GM18526 (cell line): ENCODE results near the gene SSC4D.

Experiments used
- POLR2A ChIP-seq: IDR thresholded peaks from 3 replicates; pipeline ENCODE4 v1.6.1; 2011; ENCODE audit not compliant: insufficient read length; ENCODE audit errors: extremely low read depth

SSC4D gene

DNA sequence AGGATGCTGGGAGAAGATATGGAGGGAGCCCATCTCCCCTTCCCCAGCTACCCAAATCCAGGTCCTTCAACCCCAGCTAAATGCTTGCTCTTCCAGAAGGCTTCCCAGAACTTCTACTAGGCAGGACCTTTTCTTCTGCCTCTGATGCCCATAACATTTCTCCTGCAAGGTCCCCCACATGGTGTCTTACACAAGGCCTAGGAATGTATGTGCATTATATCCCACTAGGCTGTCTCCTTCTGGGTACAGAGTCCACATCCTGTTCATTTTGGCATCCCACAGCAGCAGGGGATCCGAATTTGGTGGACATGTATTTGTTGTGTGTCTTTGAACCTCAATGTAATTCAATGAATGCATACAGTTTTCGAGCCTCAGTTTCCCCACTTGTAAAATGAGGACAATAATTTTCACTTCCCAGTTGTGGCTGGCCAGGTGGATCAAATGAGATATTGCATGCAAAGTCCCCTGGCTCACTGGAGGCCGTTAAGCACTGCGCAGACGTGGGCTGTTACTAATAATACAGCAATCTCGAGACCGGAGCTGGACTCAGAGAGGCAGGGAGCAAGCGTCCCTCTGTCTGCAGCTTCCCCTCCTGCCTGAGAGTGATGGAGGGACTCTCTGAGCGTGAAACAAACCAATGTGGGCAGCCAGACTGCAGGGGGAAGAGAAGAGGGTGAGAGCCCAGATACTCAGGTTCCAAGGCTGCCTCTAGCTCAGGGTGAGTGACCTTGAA, 32.1 kb downstream of the SSC4D start:
- no peak for TF ChIP-seq POLR2A

DNA sequence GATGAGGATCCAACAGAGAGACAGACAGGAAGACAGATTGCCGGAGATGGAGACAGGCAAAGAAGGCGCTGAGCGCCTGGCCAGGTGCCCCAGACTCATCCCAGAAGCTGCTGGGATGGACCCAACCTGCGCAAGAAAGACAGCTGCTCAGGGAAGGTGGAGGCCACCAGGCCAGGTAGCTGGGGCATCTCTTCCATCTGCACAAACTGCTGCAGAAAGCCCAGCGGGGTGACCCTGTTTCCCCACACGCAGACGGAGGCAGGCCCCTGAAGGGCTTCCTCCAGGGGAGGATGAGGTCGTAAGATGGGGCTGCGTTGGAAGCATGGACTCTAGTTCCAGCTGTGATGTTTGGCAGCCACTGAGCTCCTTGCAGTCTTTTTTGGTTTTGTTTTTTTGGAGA, 34.2 kb downstream of the SSC4D start:
- no peak for TF ChIP-seq POLR2A

DNA sequence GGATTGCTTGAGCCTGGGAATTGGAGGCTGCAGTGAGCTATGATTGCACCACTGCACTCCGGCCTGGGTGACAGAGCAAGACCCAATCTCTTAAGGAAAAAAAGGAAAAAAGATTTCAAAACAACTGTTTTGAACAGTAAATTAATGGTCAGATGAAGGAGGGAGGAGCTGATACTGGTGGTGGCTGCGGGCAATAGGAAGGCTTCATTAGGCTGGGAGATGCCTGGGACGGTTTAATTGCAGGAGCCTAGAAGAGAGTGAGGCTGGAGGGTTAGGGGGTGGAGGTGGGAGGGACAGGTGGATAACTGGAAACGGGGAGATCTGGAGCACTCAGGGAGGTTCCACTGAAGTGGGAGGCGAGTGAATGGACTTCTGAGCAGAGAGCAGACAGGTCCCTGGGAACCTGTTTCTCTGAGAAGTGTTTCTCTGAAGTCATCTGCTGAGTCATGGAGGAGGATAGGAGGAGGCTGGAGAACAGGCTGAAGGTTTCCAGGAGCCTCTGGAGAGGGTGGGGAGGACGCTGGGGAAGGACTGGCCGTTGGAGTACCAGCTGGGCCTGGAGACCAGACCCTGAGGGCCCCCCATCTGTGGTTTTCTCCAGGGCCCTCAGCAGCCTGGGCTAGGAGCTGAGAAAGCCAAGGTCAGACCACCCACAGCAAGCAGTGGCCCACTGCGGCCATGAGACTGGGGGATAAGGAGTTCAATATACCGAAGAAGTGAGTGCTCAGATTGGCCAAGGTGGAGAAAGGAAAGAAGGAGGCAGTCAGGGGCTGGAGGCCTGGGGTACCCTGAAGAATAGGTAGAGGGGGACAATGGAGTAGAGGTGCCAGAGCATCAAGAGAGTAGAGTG, 36.3 kb downstream of the SSC4D start:
- TF ChIP-seq POLR2A, result no peak

DNA sequence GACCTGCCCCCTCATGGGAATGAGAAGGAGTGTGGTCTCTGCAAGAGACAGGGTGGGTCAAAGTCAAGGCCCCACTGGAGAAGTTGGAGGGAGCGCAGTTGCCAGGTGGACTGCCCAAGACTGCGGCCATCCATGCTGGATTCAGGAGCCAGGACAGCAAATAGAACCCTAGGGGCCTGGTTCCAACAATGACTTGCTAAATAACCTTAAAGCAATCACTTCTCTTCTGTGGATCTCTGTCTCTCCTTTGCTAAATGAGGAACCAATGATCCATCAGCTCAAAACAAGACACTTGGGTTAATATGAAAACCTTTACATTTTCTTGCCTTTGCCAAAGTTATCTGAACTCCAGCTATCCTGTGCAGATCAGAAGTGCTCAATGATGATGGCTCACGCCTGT, 38.1 kb downstream of the SSC4D start:
- TF ChIP-seq POLR2A, result no peak

DNA sequence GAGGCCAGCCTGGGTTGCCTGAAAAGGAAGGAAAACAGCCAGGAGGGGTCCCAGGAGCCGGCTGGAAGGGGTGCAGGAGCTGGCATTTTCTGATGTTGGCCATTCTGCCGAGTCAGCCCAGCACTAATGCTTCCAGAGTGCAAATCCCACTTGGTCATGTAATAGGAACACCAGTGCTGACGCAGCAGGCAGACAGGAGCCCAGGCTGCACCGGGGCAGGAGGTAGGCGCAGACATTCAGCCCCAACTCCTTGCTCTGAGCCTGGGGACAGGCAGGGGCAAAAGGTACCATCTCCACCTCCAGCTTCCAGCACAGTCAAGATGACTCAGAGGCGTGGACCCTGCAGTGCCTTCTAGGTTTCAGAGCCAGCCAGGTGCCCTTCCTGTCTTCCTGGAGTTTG, 40.5 kb downstream of the SSC4D start:
- TF ChIP-seq POLR2A, result no peak

DNA sequence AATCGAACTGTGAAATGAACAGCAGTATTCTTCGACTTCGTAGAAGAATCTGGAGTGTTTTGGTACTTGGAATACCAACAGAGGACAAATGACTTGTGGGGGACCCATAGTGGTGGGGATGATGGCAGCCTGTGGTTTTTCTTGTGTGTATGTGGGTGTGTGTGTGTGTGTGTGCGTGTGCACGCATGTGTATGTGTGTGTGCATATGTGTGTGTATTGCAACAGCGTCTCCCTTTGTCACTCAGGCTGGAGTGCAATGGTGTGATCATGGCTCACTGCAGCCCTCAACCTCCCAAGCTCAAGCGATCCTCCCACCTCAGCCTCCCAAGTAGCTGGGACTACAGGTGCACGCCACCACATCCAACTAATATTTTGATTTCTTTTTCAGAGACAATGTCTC, 41.3 kb downstream of the SSC4D start:
- no peak for TF ChIP-seq POLR2A

DNA sequence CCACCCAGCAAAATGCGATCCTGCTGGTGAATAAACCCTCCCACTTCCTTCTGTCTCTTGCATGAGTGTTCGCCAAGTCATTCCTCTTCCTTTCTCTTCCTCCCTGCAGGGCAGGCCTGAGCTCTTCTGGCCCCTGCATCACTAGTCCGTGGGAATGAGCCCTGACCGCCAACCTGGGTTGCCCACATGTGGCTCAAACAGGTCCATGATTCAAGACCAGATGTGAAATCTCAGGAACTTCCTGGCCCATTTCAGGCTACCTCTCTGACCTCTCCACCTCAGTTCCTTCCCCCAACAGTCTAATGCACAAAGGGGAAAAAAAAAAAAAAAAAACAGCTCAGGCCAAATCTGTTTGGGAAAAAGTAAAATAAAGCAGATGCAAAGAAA, 45.3 kb downstream of the SSC4D start:
- TF ChIP-seq POLR2A, result no peak

DNA sequence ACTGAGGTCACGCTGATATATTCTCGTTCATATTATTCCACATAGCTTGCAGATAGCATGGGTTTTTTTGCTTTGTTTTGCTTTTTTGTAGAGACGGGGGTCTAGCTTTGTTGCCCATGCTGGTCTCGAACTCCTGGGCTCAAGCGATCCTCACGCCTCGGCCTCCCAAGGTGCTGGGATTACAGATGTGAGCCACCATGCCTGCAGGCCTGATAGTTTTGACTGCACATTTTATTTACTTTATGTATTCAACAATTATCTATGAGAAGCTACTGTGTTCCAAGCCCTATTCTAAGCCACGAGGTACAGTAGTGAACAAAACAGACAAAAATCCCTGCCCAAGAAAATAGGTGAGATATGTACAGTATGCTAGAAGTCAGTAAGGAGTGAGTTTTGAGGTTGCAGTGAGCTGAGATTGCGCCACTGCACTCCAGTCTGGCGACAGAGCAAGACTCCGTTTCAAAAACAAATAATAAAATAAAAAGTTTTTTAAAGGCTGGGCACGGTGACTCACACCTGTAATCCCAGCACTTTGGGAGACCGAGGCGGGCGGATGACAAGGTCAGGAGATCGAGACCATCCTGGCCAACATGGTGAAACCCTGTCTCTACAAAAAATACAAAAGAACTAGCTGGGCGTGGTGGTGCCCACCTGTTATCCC, 49.4 kb downstream of the SSC4D start:
- TF ChIP-seq POLR2A, result no peak

DNA sequence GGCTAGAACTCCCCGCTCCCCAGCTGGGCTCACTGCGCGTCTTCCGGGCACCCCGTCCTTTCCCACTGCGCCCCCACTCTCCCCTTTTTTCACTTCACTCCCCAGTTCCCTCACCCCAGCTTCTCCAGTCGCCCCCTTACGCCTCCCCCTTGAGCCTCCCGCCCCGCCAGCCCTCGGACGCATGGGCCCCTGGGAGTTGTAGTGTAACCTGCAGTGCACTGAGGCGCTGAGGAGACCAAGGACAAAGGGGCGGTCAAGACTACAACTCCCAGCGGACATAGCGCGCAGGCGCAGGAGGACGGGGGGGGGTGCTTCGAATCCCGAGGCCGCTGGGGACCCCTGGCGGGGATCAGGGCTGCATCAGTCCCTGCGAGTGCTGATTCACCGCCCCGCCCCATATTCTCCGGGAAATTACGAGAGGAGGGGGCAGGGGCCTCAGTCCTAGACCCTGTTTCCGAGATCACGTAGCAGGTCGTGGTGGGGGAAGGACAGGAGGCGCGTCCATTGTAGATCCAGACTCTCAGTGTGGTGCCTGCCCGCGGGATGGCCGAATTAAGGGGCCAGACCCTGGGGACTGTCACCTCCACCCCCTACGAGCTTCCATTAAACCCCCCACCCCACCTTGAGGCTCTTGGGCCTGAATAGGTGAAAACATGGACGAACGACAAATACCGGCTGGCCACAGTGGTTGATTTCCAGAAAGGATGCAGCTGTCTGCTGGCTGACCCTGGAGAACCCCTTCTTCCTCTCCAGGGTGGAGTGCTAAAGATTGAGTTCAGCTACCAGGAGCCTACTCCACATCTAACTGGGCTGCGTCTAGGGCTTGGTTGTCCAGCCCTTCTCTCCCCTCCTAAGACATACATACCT, 50.2 kb downstream of the SSC4D start:
- no peak for TF ChIP-seq POLR2A

DNA sequence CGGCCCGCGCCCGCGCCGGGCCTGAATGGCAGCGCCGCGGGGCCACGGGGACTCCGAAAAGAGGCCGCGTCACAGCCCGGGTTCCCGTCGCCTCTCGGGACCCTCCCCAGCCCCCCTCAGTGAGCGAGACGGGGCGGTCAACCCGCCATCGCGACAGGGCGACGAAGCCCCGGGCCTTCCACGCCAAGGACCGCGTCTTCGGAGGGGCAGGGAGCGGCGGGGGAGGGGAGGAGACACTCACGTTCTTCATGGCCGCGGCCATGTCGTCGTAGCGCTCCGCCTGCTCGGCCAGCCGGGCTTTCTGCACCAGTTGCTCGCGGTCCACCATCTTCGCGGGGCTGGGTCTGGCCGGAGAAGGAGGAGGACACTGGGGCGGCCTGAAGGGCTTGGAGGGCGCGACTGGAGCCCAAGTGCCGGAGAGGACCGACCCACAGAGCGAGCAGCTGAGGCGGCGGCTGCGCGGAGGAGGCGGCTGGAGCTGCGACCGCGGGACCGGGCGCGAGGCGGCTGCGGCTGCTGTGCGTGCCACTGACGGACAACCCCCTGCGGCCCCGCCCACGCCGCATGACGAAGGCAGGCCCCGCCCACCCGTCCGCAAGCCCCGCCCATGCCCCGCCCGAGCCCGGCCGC, 50.9 kb downstream of the SSC4D start, which contains the start of gene YWHAG:
Gene YWHAG, minus strand, starts transcription at position 511 of the 630 bp plus-strand sequence. Its CDS starts 183 bp downstream, at position 328.
- TF ChIP-seq POLR2A, result peak; percentile 99

DNA sequence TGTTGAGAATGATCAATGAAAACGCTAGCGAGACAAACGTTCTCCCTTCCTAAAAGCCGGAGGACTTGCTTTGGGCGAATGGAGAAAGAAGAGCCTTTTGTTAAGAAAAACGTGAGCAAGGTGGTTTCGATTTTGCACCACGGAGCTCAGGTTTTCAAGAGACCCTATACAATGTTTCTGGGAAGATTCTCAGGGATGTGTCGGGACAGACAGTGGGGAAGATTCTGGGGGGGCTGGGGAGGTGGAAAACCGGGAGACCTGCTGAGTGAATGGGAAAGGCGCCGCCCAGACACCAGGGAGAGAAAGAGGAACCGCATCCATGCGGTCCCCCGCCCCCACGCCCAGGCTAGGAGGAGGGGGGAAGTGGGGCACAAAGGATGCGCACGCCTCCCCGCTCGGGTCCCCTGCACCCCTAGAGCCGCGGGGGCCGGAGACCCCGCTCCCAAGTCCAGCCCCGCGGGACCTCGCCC, 51.5 kb downstream of the SSC4D start:
- no peak for TF ChIP-seq POLR2A

DNA sequence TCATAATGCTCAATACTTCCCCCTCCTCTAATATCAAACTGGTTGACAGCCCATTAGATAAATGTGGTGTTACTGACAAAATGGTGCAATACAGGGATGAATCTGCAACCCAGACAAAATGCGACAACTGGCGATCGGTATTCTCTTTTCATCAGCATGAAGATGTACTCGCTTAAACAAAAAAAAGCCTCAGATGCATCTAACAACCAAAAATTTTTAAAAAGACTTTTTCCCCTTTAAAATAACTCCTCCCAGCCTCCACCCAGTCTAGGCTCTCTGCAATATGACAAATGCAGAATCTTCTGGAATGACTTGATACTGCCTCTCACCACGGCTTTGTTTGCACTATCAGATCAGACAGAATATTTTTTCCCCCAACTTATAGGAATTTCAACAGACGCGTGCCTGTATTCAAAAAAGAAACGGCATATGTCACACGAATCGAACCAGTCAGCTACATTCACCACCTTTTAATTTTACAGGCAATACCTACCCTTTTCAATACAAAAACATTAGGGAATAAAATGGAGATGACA, 52.0 kb downstream of the SSC4D start:
- TF ChIP-seq POLR2A, result no peak

DNA sequence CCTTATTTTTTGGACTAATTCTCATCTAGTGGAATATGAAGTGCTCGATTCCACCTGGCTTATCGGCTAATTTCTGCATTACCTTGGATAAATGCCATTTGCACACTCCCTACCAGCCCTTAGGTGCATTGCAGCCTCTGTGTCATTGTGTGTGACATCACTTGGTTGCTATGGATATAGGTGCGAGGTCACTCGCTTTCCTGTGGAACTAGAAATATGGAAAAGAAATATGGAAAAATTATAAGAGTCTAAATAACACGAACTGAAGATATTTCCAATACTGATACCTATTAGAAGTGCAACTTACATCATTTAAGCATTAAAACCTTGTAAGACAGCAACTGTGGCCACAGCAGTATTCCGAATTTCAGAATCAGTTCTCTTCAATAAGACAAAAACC, 52.7 kb downstream of the SSC4D start:
- no peak for TF ChIP-seq POLR2A

DNA sequence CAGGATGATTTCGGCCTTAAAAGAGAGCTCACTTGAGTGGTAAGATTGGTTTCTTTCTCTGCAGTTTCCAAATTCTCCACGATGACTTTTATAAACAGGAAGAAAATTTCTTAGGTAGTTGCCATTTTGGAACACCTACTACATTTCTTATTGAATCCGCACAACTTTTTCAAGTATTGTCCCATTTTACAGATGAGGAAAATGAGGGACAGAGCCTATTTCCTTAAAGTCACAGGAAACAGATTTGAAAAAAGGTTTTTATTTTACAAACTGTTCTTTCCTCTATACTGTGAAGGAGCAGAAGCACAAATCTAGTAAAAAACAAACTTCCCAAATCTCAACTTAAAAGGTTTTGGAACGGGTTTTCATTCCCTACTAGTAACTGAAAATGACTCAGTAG, 53.4 kb downstream of the SSC4D start:
- TF ChIP-seq POLR2A, result no peak
